Skeletal muscle cell (primary cell): Measurements from ENCODE around the gene GZMM.
A peak's percentile ranks its signal among the peaks of the same experiment; 100 is the strongest.

ENCODE experiments used
- DNase-seq: peaks from one replicate; pipeline ENCODE4 v3.0.0-alpha.2; 2010; ENCODE audit warnings: low read depth
- H3K4me3 ChIP-seq: 2 replicates; pipeline ENCODE4 v1.5.1; 2011; ENCODE audit warnings: low read depth, mild to moderate bottlenecking, control low read depth, low read length, moderate library complexity

GZMM gene

GRCh38 chr19:511101-511851 lies 32.6 kb upstream of the GZMM start:
- no peak overlapping the region for H3K4me3 ChIP-seq
- DNase-seq, result no peak

- no peak overlapping the region for H3K4me3 ChIP-seq
- DNase-seq, result no peak
Observed at GRCh38 chr19:512547-513365, 31.1 kb upstream of the GZMM start.

GRCh38 chr19:513368-514165 lies 30.3 kb upstream of the GZMM start:
- H3K4me3 ChIP-seq, result no peak overlapping the region
- no peak for DNase-seq

GRCh38 chr19:514166-514663 lies 29.6 kb upstream of the GZMM start:
- DNase-seq, result no peak
- H3K4me3 ChIP-seq, result no peak overlapping the region

- peak; percentile 61 for DNase-seq
- no peak overlapping the region for H3K4me3 ChIP-seq
Observed at GRCh38 chr19:517721-518597, 25.9 kb upstream of the GZMM start.

- no peak overlapping the region for H3K4me3 ChIP-seq
- DNase-seq, result no peak
Observed at GRCh38 chr19:518598-519231, 25.1 kb upstream of the GZMM start.

- H3K4me3 ChIP-seq, result no peak overlapping the region
- no peak for DNase-seq
Observed at GRCh38 chr19:519449-519865, 24.4 kb upstream of the GZMM start.

GRCh38 chr19:522726-523125 lies 21.1 kb upstream of the GZMM start:
- no peak overlapping the region for H3K4me3 ChIP-seq
- no peak for DNase-seq

- no peak for DNase-seq
- H3K4me3 ChIP-seq, result no peak overlapping the region
Observed at GRCh38 chr19:524062-524674, 19.7 kb upstream of the GZMM start.

GRCh38 chr19:525029-525428 lies 18.8 kb upstream of the GZMM start:
- DNase-seq, result no peak
- H3K4me3 ChIP-seq, result no peak overlapping the region

GRCh38 chr19:525857-526419 lies 17.9 kb upstream of the GZMM start:
- DNase-seq, result no peak

GRCh38 chr19:530134-531008 lies 13.5 kb upstream of the GZMM start:
- peak overlapping the region; percentile 66 for H3K4me3 ChIP-seq
- DNase-seq, result no peak

More at GRCh38 chr19:525857-526419, 17.9 kb upstream of the GZMM start:
- H3K4me3 ChIP-seq, result no peak overlapping the region

- DNase-seq, result no peak
- H3K4me3 ChIP-seq, result peak overlapping the region; percentile 96
Observed at GRCh38 chr19:531009-531752, 12.7 kb upstream of the GZMM start.

- peak within 1 kb of the TSS; percentile 96 for H3K4me3 ChIP-seq
- DNase-seq, result no peak
Observed at GRCh38 chr19:531753-532560, 11.9 kb upstream of the GZMM start, which contains the start of gene CDC34. CDC34 (plus strand) TSS chr19:531760; CDS start chr19:531932, 172 bp downstream.
